Stomach (tissue), 9 donors: Measurements from ENCODE around the gene GARIN5B. TPM values are rescaled to one million over a fixed set of nuclear protein-coding genes. Genes with fewer than 3 reads are reported as not detected.

ENCODE experiments used
- DNase-seq, 2 donors: peaks; one replicate each; pipeline versions ENCODE4 v3.0.0 to v3.0.0-alpha.2; 2013 to 2019
- H3K27ac ChIP-seq, 5 donors: fragments of 200-600 bp in 4 of 5; sonication (generic) in 4 of 5; one replicate each; pipeline ENCODE4 v1.5.1; 2013 to 2019; ENCODE audit warnings: mild to moderate bottlenecking in 1 of 5, moderate library complexity in 1 of 5
- H3K27me3 ChIP-seq, 3 donors: fragments of 200-600 bp; sonication (generic); one replicate each; pipeline ENCODE4 v1.5.1; 2017 to 2019; ENCODE audit warnings: mixed run types in 1 of 3
- H3K36me3 ChIP-seq, 4 donors: fragments of 200-600 bp; sonication (generic); 1 replicate in 3 of 4; 2 replicates in 1 of 4; pipeline ENCODE4 v1.5.1; 2016 to 2019
- H3K4me1 ChIP-seq, 4 donors: fragments of 200-600 bp; sonication (generic); one replicate each; pipeline ENCODE4 v1.5.1; 2016 to 2019
- H3K4me3 ChIP-seq, 4 donors: fragments of 200-600 bp; sonication (generic) in 3 of 4; one replicate each; pipeline ENCODE4 v1.5.1; 2016 to 2019; ENCODE audit warnings: mild to moderate bottlenecking in 1 of 4
- H3K9me3 ChIP-seq, 4 donors: fragments of 200-600 bp; sonication (generic); one replicate each; pipeline ENCODE4 v1.5.1; 2016 to 2019
- EP300 ChIP-seq: sonication (generic); formaldehyde crosslinking; IDR thresholded peaks from one replicate; pipeline ENCODE4 v1.6.1; 2017; ENCODE audit warnings: antibody characterized with exemption
- POLR2A ChIP-seq, 4 donors: fragments of 450-650 bp; IDR thresholded peaks; one replicate each; pipeline ENCODE4 v1.6.1; 2016; ENCODE audit warnings: antibody characterized with exemption in 4 of 4, control low read depth in 2 of 4, mild to moderate bottlenecking in 1 of 4, moderate library complexity in 1 of 4
- POLR2AphosphoS5 ChIP-seq, 3 donors: sonication (generic); formaldehyde crosslinking; IDR thresholded peaks; one replicate each; pipeline ENCODE4 v1.6.1; 2016; ENCODE audit warnings: antibody characterized with exemption in 3 of 3
- WGBS, 5 donors: extraction: QIAGEN DNeasy Blood & Tissue Kit in 3 of 5; methylation state at CpG; one replicate each; pipeline versions ENCODE4 v1.1.5 to v1.1.7; 2013 to 2018; 5-methylcytosine and 5-hydroxymethylcytosine counted together
- intact Hi-C: fragments of 100-400 bp; cut with DNase I; formaldehyde crosslinking; loops from one replicate; pipeline ENCODE4 v1.15.1; 2023; ENCODE audit warnings: low total_unique reads
- polyA plus RNA-seq, 3 donors: library from polyadenylated mRNA; stranded (reverse); fragments of 200-250 nt; gene quantifications; one replicate each; pipeline ENCODE4 v1.2.3, GENCODE V29; 2013
- total RNA-seq, 5 donors: library from RNA; depleted of rRNA; stranded (reverse); fragments of >200 nt; gene quantifications; one replicate each; pipeline versions ENCODE4 v1.1.0 to v1.2.3, GENCODE V29; 2014 to 2016
- TF ChIP-seq, protein P1 (sequence below), 7 experiments: fragments of 450-650 bp in 4 of 7; fragments of 200-600 bp in 3 of 7; sonication (generic) in 3 of 7; IDR thresholded peaks; one replicate each; pipeline ENCODE4 v1.5.1; 2016 to 2019; ENCODE audit warnings: antibody characterized with exemption in 7 of 7, control low read depth in 2 of 7, mild to moderate bottlenecking in 1 of 7
- donor health status: healthy with polysubstance abuse.
- donor health status: Bipolar disorder and iron deficiency.
- donor health status: healthy.

Gene GARIN5B
- total and polyA plus RNA-seq, 8 donors: not detected

DNA sequence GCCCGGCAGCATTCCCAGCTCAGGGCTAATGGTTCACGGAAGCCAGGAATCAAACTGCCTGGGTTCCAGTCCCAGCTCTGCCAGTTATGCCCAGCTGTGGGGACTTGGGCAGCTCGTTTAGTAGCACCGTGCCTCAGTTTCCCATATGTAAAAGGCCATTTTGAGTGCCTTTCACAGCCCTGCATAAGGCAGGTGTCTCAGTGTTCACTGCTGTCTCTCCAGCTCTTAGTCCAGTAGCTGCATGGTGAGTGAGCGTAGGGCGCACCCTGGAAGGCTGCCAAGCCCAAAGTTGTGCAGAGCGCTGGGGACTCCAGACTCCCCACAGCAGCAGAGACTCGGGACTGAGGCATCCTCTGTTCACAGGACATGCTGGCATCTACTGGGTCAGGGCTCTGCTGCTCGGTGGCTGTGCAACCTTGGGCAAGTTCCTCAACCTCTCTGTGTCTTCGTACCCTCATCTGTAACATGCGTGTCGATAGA is 28.2 kb upstream of the GARIN5B start:
- no peak for DNase-seq
- TF ChIP-seq EP300 (no peak), POLR2A (IDR thresholded peaks at IDR 0.05) (no peak), POLR2AphosphoS5 (IDR thresholded peaks at IDR 0.05) (no peak)
- TF ChIP-seq, protein P1, sequence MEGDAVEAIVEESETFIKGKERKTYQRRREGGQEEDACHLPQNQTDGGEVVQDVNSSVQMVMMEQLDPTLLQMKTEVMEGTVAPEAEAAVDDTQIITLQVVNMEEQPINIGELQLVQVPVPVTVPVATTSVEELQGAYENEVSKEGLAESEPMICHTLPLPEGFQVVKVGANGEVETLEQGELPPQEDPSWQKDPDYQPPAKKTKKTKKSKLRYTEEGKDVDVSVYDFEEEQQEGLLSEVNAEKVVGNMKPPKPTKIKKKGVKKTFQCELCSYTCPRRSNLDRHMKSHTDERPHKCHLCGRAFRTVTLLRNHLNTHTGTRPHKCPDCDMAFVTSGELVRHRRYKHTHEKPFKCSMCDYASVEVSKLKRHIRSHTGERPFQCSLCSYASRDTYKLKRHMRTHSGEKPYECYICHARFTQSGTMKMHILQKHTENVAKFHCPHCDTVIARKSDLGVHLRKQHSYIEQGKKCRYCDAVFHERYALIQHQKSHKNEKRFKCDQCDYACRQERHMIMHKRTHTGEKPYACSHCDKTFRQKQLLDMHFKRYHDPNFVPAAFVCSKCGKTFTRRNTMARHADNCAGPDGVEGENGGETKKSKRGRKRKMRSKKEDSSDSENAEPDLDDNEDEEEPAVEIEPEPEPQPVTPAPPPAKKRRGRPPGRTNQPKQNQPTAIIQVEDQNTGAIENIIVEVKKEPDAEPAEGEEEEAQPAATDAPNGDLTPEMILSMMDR (IDR thresholded peaks at IDR 0.05): no peak
- intact Hi-C loops: no loop called here
- H3K4me3 ChIP-seq: no peak overlapping the region
- no peaks in the 10 kb centered on the region for H3K9me3 ChIP-seq
- H3K27ac ChIP-seq: peak overlapping the region in 1 of 5 donors; percentile 31
- H3K27me3 ChIP-seq: no peaks in the 10 kb centered on the region
- H3K4me1 ChIP-seq: peaks cover 25 to 61% (median 47%) of the 10 kb centered on the region in 4 donors
- H3K36me3 ChIP-seq: peaks cover 25 to 58% (median 47%) of the 10 kb centered on the region in 4 donors
- 72 to 81% (median 80%) methylated on average over 10 to 12 of the region's 12 CpGs for WGBS, 5 donors

DNA sequence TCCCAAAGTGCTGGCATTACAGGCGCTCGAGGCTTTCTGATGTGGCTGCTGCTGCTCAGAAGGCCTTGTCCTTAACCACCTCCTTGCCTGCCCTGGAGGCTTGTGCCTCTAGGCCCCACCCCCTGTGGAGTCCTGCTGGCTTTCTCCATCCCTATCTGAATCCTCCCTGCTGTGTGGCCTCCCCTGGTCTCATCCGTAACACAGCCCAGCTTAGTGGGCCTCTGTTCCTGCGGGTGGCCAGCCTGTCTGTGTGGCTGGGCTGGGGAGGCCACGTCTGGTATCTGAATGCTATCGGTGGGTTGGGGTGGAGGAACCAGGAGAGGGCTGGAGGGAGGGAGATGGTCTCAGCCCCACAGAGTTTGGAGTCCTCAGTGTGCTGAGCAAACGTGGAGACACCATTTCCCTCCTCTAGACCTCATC is 27.4 kb upstream of the GARIN5B start:
- intact Hi-C loops: no loop called here
- H3K4me1 ChIP-seq: peaks cover 25 to 61% (median 47%) of the 10 kb centered on the region in 4 donors
- 76 to 85% (median 79%) methylated on average over 7 of the region's 7 CpGs for WGBS, 5 donors

DNA sequence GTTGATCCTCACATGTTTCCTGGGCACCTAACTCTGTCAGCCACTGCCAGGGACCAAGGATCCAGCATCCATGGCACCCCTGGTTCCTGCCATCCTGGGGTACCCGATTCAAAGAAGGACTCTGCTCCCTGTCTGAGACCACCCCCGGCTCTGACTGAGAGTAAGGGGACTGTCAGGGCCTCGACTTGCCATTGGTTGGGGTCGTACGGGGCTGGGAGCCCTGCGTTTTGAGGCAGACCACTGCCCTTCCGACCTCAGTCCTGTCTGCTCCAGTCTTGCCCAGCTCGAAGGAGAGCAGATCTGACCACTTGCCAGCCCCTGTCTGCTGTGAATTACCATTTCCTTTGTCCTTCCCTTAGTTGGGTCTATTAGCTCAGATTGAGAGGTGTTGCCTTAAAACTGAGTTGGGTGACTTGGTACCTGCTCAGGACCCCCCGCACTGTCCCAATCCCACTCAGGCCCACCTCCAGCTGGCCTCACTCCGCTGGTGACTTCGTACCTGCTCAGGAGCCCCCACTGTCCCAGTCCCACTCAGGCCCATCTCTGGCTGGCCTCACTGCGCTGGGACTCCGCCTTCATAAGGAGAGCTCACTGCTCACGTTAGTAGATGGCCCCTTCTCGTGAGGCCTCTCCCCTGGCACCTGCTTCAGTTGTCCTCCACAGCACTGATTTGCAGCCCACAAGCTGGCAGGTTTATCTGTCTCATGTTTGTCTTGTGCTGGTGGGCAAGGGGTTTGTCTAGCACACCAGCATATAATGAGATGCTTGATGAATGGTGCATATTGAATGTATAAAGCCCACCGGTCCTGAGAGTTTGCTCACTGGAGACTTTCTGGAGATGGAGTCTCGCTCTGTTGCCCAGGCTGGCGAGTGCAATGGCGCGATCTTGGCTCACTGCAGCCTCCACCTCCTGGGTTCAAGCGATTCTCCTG is 26.6 kb upstream of the GARIN5B start:
- H3K27me3 ChIP-seq: no peaks in the 10 kb centered on the region
- H3K36me3 ChIP-seq: peaks cover 25 to 58% (median 47%) of the 10 kb centered on the region in 4 donors
- intact Hi-C loops: no loop called here
- peak overlapping the region in 1 of 4 donors; percentile 90 for H3K4me3 ChIP-seq
- DNase-seq: no peak
- WGBS, 5 donors: 73 to 84% (median 82%) methylated on average over 18 to 21 of the region's 21 CpGs
- no peak for TF ChIP-seq POLR2AphosphoS5 (IDR thresholded peaks at IDR 0.05)
- no peak for TF ChIP-seq POLR2A (IDR thresholded peaks at IDR 0.05)
- TF ChIP-seq, protein P1 (IDR thresholded peaks at IDR 0.05): no peak
- no peak for TF ChIP-seq EP300
- no peak overlapping the region for H3K27ac ChIP-seq
- peaks cover 31 to 66% (median 52%) of the 10 kb centered on the region in 4 donors for H3K4me1 ChIP-seq
- H3K9me3 ChIP-seq: no peaks in the 10 kb centered on the region

More for the DNA sequence above, 27.4 kb upstream of the GARIN5B start:
- no peaks in the 10 kb centered on the region for H3K9me3 ChIP-seq
- H3K4me3 ChIP-seq: no peak overlapping the region
- H3K27ac ChIP-seq: no peak overlapping the region
- peaks cover 25 to 58% (median 47%) of the 10 kb centered on the region in 4 donors for H3K36me3 ChIP-seq
- no peak for TF ChIP-seq POLR2AphosphoS5 (IDR thresholded peaks at IDR 0.05)
- no peak for TF ChIP-seq POLR2A (IDR thresholded peaks at IDR 0.05)
- TF ChIP-seq, protein P1 (IDR thresholded peaks at IDR 0.05): no peak
- TF ChIP-seq EP300: no peak
- no peak for DNase-seq
- H3K27me3 ChIP-seq: no peaks in the 10 kb centered on the region

DNA sequence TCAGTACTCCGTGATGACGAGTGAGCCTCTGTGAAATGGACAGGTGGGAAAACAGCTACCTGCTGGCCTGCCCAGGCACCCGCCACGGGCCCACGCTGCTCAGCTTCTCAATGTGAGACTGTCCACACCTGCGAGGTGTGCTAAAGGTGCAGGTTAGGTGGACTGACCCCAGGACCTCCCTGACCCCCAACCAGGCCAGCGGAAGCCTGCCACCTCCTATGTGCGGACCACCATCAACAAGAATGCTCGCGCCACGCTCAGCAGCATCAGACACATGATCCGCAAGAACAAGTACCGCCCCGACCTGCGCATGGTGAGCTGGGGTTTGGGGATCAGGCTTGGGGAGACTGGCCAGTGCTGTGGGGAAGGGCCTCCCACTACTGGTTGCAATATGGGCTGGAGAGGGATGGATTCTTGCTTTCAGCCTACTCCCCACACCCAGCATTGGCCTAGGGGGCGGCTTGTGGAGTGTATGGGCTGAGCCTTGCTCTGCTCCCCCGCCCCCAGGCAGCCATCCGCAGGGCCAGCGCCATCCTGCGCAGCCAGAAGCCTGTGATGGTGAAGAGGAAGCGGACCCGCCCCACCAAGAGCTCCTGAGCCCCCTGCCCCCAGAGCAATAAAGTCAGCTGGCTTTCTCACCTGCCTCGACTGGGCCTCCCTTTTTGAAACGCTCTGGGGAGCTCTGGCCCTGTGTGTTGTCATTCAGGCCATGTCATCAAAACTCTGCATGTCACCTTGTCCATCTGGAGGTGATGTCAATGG is 24.9 kb upstream of the GARIN5B start:
- TF ChIP-seq POLR2A (IDR thresholded peaks at IDR 0.05) (no peak), EP300 (no peak)
- Histone ChIP-seq H3K9me3 (no peaks in the 10 kb centered on the region), H3K4me3 (peak overlapping the region in 3 of 4 donors; percentile 79 to 90 (median 88)), H3K27me3 (no peaks in the 10 kb centered on the region), H3K36me3 (peaks cover 25 to 58% (median 47%) of the 10 kb centered on the region in 4 donors), H3K27ac (no peak overlapping the region), H3K4me1 (peaks cover 41 to 78% (median 64%) of the 10 kb centered on the region in 4 donors)
- 71 to 83% (median 77%) methylated on average over 14 to 24 of the region's 24 CpGs for WGBS, 5 donors
- no peak for DNase-seq
- intact Hi-C loops: no loop called here
